GM12878 (cell line): ENCODE results near the gene DNAH1. TPM values are rescaled to one million over a fixed set of nuclear protein-coding genes. Genes with fewer than 3 reads are reported as not detected.
A peak's percentile ranks its signal among the peaks of the same experiment; 100 is the strongest.

Experiments
- ATAC-seq: fragments of 200-7000 bp; cut with Tn5 transposase; 3 replicates; pipeline ENCODE4 v1.9.1; 2020; ENCODE audit warnings: mild to moderate bottlenecking, moderate library complexity
- BruUV-seq: library from RNA; stranded (reverse); fragments of 400-500 nt; replicated peaks from 2 replicates; lab custom pipeline; 2021; lab: Mats Ljungman, UMichigan
- CTCF ChIA-PET: fragments of 300-600 bp; sonication (Branson Sonifier 250); formaldehyde crosslinking; extraction: SDS; loops from one replicate; lab custom pipeline; 2021; ENCODE audit warnings: inconsistent platforms; lab: Yijun Ruan, JAX
- POLR2A ChIA-PET: fragments of 350-600 bp; formaldehyde crosslinking; extraction: SDS; loops from one replicate; lab custom pipeline; 2021; ENCODE audit warnings: inconsistent platforms; lab: Charles Lee
- RAD21 ChIA-PET: fragments of 300-600 bp; sonication (Branson Sonifier 250); formaldehyde crosslinking; loops from one replicate; lab custom pipeline; 2023; ENCODE audit warnings: antibody characterized with exemption; ENCODE audit not compliant: unreplicated experiment; lab: Charles Lee
- SMC1A ChIA-PET: fragments of 300-600 bp; sonication (Branson Sonifier 250); formaldehyde crosslinking; loops from one replicate; lab custom pipeline; 2023; ENCODE audit not compliant: unreplicated experiment, uncharacterized antibody; lab: Charles Lee
- DNase-seq: peaks from one replicate; pipeline ENCODE4 v3.0.0-alpha.2; 2011; ENCODE audit warnings: low read depth, low spot score
- FAIRE-seq: peaks from 3 replicates; lab custom pipeline; 2011; peaks lifted over from hg19 to GRCh38; lab: Jason Lieb, UNC
- H2AFZ ChIP-seq: 2 replicates; pipeline ENCODE4 v1.6.0; 2011; ENCODE audit warnings: low read depth, low read length, control low read depth; ENCODE audit not compliant: control insufficient read depth
- H3K27ac ChIP-seq: 2 replicates; pipeline ENCODE4 v1.5.1; 2011; ENCODE audit warnings: control low read depth; ENCODE audit not compliant: control insufficient read depth, insufficient read depth
- H3K27me3 ChIP-seq, 2 experiments: replicated peaks in 1 of 2; 2 replicates each; pipeline versions ENCODE4 v1.6.0 to v1.6.1; 2011; ENCODE audit warnings: low read length in 1 of 2; ENCODE audit not compliant: control insufficient read depth in 2 of 2, insufficient read depth in 2 of 2
- H3K36me3 ChIP-seq, 2 experiments: 2 replicates each; pipeline ENCODE4 v1.5.1; 2011; ENCODE audit warnings: low read length in 1 of 2; ENCODE audit not compliant: control insufficient read depth in 2 of 2, insufficient read depth in 2 of 2
- H3K4me1 ChIP-seq: 2 replicates; pipeline ENCODE4 v1.6.1; 2011; ENCODE audit warnings: mild to moderate bottlenecking, low read length, moderate library complexity, mixed read lengths; ENCODE audit not compliant: control insufficient read depth, insufficient read depth
- H3K4me2 ChIP-seq: 2 replicates; pipeline ENCODE4 v1.6.0; 2011; ENCODE audit warnings: control low read depth; ENCODE audit not compliant: control insufficient read depth, insufficient read depth
- H3K4me3 ChIP-seq: fragments of 200-600 bp; sonication (generic); 2 replicates; pipeline ENCODE4 v1.5.1; 2016
- H3K79me2 ChIP-seq: 2 replicates; pipeline ENCODE4 v1.6.0; 2011; ENCODE audit warnings: low read length; ENCODE audit not compliant: control insufficient read depth, insufficient read depth
- H3K9ac ChIP-seq: 2 replicates; pipeline ENCODE4 v1.8.0; 2011; ENCODE audit warnings: low read length, control low read depth, mixed read lengths; ENCODE audit not compliant: control insufficient read depth, insufficient read depth
- H3K9me3 ChIP-seq: replicated peaks from 3 replicates; pipeline ENCODE4 v1.5.1; 2011; ENCODE audit warnings: mild to moderate bottlenecking, low read length; ENCODE audit not compliant: control insufficient read depth, insufficient read depth
- H4K20me1 ChIP-seq: 2 replicates; pipeline ENCODE4 v1.6.0; 2011; ENCODE audit not compliant: control insufficient read depth, insufficient read depth
- BCL3 ChIP-seq: IDR thresholded peaks from 2 replicates; pipeline ENCODE4 v1.6.1; 2011; ENCODE audit warnings: borderline replicate concordance, low read depth, mild to moderate bottlenecking, moderate library complexity, low read length; ENCODE audit not compliant: insufficient read depth, poor library complexity, severe bottlenecking
- PKNOX1 ChIP-seq: fragments of 450-650 bp; IDR thresholded peaks from 2 replicates; pipeline ENCODE4 v1.6.1; 2016; ENCODE audit warnings: mild to moderate bottlenecking
- POLR2A ChIP-seq: IDR thresholded peaks from 2 replicates; pipeline ENCODE4 v1.6.1; 2011; ENCODE audit warnings: low read depth, mild to moderate bottlenecking, low read length
- WGBS: methylation state at CpG from one replicate; pipeline ENCODE4 v1.1.6; 2016; ENCODE audit warnings: low lambda C conversion rate; ENCODE audit not compliant: insufficient replicate concordance, insufficient coverage; ENCODE audit errors: missing lambda C conversion rate; 5-methylcytosine and 5-hydroxymethylcytosine counted together
- in situ Hi-C: fragments of 300-500 bp; cut with MboI; formaldehyde crosslinking; loops from 9 replicates; pipeline ENCODE4 v1.14.3; 2018; ENCODE audit warnings: mixed read lengths
- intact Hi-C: fragments of 100-400 bp; cut with micrococcal nuclease; formaldehyde crosslinking; loops from one replicate; pipeline ENCODE4 v1.14.2; 2022; ENCODE audit not compliant: unreplicated experiment
- polyA plus RNA-seq, 11 experiments: library from polyadenylated mRNA; depleted of rRNA in 4 of 11; unstranded in 6 of 11; stranded (reverse) in 5 of 11; fragments of >200 nt; fragmentation: Nextera tagmentation in 4 of 11; fragmentation: Illumina TruSeq in 1 of 11; extraction: Ambion mirVana in 4 of 11; extraction: Trizol in 1 of 11; gene quantifications; 1 replicate in 1 of 11; 2 replicates in 10 of 11; pipeline versions ENCODE4 v1.2.1 to v1.2.3, GENCODE V29; 2011 to 2016; ENCODE audit warnings: inconsistent platforms in 2 of 11, missing spikeins in 2 of 11, low read depth in 1 of 11
- total RNA-seq, 4 experiments: library from RNA; depleted of rRNA in 3 of 4; stranded (reverse); fragments of >200 nt in 3 of 4; fragmentation: Illumina TruSeq in 1 of 4; extraction: Trizol in 1 of 4; gene quantifications; 2 replicates each; pipeline versions ENCODE4 v1.2.1 to v1.2.3, GENCODE V29; 2013 to 2021

Gene DNAH1
- total and polyA plus RNA-seq, 10 of the 15 experiments (the other 5 are each of a cell fraction or from before 2014, with no cell fraction given), result 0.31 to 5.8 (median 2.7) TPM

- ChIA-PET POLR2A (no interaction called here), CTCF (interaction anchor here (0.7 to 1.4 kb wide), 2 partner anchors 13 to 47 kb away, joined by 3 to 6 read pairs; no protein-coding TSS in a partner anchor), RAD21 (no interaction called here), SMC1A (interaction anchor here (0.6 kb wide), 1 partner anchor 158 kb away, joined by 3 read pairs; no protein-coding TSS in a partner anchor)
- no peak for ATAC-seq
- WGBS, result 75% methylated on average over 5 of the region's 5 CpGs
- H3K27ac ChIP-seq, result no peak overlapping the region
- DNase-seq, result no peak
- H2AFZ ChIP-seq, result no peak overlapping the region
- peaks cover 5 to 14% of the 10 kb centered on the region in 2 experiments for H3K36me3 ChIP-seq
- no peaks in the 10 kb centered on the region for H3K4me1 ChIP-seq
- H3K79me2 ChIP-seq, result no peaks in the 10 kb centered on the region
- H3K9me3 ChIP-seq, result no peaks in the 10 kb centered on the region
- H4K20me1 ChIP-seq, result no peaks in the 10 kb centered on the region
- no peak overlapping the region for H3K9ac ChIP-seq
- H3K4me3 ChIP-seq, result no peak overlapping the region
- no peaks in the 10 kb centered on the region for H3K27me3 ChIP-seq
- TF ChIP-seq POLR2A (peak; percentile 68), BCL3 (no peak)
- no peak overlapping the region for H3K4me2 ChIP-seq
- in situ Hi-C loops, result no loop called here
- intact Hi-C loops, result no loop called here
- no TSS peak for BruUV-seq
- no peak for FAIRE-seq
Observed at GRCh38 chr3:52398670-52399081, 82.6 kb downstream of the DNAH1 start.

GRCh38 chr3:52399131-52399530 is 83.0 kb downstream of the DNAH1 start:
- no peaks in the 10 kb centered on the region for H3K4me1 ChIP-seq
- no peaks in the 10 kb centered on the region for H3K27me3 ChIP-seq
- BruUV-seq, result no TSS peak
- in situ Hi-C loops (no loop called here), intact Hi-C loops (no loop called here)
- no peak for FAIRE-seq
- TF ChIP-seq PKNOX1, result no peak
- TF ChIP-seq, all 136 proteins: peak for 0
- Histone ChIP-seq H3K4me2 (no peak overlapping the region), H3K9ac (no peak overlapping the region), H3K9me3 (no peaks in the 10 kb centered on the region), H3K4me3 (no peak overlapping the region), H4K20me1 (no peaks in the 10 kb centered on the region), H3K27ac (no peak overlapping the region), H3K36me3 (peaks cover 5 to 14% of the 10 kb centered on the region in 2 experiments), H2AFZ (no peak overlapping the region), H3K79me2 (no peaks in the 10 kb centered on the region)
- ChIA-PET POLR2A (no interaction called here), SMC1A (interaction anchor here (0.6 kb wide), 1 partner anchor 159 kb away, joined by 3 read pairs; no protein-coding TSS in a partner anchor), RAD21 (interaction anchor here (1.0 kb wide), 1 partner anchor 395 kb away, joined by 3 read pairs; no protein-coding TSS in a partner anchor), CTCF (interaction anchor here (1.4 kb wide), 1 partner anchor 14 kb away, joined by 6 read pairs; no protein-coding TSS in a partner anchor)
- ATAC-seq (no peak), DNase-seq (no peak)
- 83% methylated on average over 4 of the region's 4 CpGs for WGBS
